T47D (cell line): Measurements from ENCODE around the gene CCDC85B.
"Not testable (repeated sequence)": the region's sequence is repeated elsewhere in the genome, so short reads cannot be mapped to it uniquely, and the experiment has no call there.

Experiments used
- DNase-seq, 2 experiments: peaks; one replicate each; pipeline versions ENCODE4 v3.0.0 to v3.0.0-alpha.2; 2011 to 2012; ENCODE audit warnings: low read depth in 1 of 2, low spot score in 1 of 2
- JUND ChIP-seq: IDR thresholded peaks from 2 replicates; pipeline ENCODE4 v1.6.1; 2012; ENCODE audit warnings: low read depth
- in situ Hi-C: cut with HindIII; loops from 2 replicates; pipeline ENCODE4 v1.10.0; 2016; ENCODE audit warnings: low sequenced_read_pairs, low pct_unique_long_range_greater_than_20kb

The CCDC85B gene

GRCh38 chr11:65891219-65892136 is 1.0 kb downstream of the CCDC85B start:
- no peak for TF ChIP-seq JUND
- in situ Hi-C loops = no loop called here
- DNase-seq = no peak

GRCh38 chr11:65892137-65892540 is 1.7 kb downstream of the CCDC85B start:
- in situ Hi-C loops, DNase-seq: not testable (repeated sequence)

- DNase-seq = no peak
- no peak for TF ChIP-seq JUND
- in situ Hi-C loops = no loop called here
Observed at GRCh38 chr11:65892661-65893317, 2.3 kb downstream of the CCDC85B start.

- in situ Hi-C loops = no loop called here
Observed at GRCh38 chr11:65894034-65894591, 3.6 kb downstream of the CCDC85B start.

GRCh38 chr11:65895482-65895981 is 5.1 kb downstream of the CCDC85B start:
- no peak for TF ChIP-seq JUND
- DNase-seq = no peak
- in situ Hi-C loops = no loop called here

More at GRCh38 chr11:65894034-65894591, 3.6 kb downstream of the CCDC85B start:
- no peak for TF ChIP-seq JUND
- no peak for DNase-seq

DNA sequence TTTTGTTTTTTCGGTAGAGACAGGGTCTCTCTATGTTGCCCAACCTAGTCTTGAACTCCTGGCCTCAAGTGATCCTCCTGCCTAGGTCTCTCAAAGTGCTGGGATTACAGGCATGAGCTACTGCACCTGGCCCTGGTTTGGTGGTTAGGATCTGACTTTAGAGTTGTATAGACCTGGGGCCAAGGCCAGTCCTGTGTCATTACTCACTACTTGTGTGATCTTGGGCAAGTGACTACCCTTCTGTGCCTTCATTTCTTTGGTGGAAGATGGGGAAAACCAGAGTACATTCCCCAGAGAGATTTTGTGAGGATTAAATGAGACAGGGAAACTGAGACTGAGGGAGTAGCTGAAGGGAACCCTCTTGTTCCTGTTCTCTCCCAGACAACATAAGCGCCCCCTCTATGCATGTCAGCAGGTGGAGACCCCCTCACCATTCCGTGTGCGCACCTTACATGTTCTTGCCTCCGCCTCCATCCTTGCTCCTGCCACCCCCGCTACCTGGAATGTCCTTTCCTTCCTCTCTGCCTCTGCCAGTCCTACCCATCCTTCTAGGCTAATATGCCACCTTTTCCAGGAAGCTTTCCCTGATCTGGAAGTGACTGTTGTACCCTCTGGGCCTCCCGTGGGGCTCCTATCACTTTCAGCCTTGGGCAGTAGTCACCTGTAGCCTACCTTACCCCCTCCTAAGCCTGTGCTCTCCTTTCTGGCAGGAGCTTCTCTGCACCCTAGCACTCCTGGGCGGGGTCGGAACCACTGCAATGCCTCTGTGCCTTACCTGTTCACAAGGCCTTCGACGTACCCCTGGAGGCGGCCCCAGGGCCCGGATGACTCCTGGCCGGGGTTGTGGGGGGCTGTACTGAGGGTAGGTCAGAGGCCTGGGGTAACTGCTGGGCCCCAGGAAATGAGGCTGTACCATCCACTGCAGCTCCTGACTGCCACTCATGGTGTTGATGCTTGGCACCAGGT is 5.8 kb downstream of the CCDC85B start:
- DNase-seq = no peak
- TF ChIP-seq JUND = no peak
- in situ Hi-C loops = no loop called here

GRCh38 chr11:65897020-65897471 is 6.6 kb downstream of the CCDC85B start:
- no peak for DNase-seq
- in situ Hi-C loops = no loop called here
- no peak for TF ChIP-seq JUND

DNA sequence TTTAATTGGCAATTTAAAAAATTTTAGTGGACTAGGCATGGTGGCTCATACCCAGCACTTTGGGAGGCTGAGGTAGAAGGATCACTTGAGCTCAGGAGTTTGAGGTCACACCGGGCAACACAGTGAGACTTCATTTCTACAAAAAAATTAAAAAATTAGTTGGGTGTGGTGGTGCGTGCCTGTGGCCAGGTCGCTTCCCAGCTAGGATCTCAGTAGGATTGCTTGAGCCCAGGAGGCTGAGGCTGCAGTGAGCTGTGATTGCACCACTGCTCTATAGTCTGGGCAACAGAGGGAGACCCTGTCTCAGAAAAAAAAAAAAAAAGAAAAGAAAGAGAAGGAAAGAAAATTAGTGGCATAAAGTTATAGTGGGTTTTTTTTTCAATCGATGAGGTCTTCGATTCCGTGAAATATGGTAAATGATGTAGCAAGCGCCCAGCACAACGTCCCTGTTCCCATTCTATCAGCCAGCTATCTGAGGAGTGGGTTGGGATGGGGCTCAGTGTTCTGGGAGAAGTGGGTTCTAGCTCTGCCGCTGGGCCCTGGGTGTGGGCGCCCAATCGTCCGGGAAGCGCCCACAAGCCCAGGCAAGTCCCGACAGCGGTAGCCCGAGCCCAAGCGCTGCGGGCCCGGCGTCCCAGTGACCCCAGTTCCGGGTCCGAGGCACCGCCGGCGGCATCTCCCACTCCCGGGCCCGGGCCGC is 8.3 kb downstream of the CCDC85B start:
- in situ Hi-C loops = no loop called here
- TF ChIP-seq JUND = no peak
- no peak for DNase-seq

GRCh38 chr11:65899356-65900124 is 9.1 kb downstream of the CCDC85B start:
- DNase-seq = no peak
- in situ Hi-C loops = no loop called here
- no peak for TF ChIP-seq JUND

DNA sequence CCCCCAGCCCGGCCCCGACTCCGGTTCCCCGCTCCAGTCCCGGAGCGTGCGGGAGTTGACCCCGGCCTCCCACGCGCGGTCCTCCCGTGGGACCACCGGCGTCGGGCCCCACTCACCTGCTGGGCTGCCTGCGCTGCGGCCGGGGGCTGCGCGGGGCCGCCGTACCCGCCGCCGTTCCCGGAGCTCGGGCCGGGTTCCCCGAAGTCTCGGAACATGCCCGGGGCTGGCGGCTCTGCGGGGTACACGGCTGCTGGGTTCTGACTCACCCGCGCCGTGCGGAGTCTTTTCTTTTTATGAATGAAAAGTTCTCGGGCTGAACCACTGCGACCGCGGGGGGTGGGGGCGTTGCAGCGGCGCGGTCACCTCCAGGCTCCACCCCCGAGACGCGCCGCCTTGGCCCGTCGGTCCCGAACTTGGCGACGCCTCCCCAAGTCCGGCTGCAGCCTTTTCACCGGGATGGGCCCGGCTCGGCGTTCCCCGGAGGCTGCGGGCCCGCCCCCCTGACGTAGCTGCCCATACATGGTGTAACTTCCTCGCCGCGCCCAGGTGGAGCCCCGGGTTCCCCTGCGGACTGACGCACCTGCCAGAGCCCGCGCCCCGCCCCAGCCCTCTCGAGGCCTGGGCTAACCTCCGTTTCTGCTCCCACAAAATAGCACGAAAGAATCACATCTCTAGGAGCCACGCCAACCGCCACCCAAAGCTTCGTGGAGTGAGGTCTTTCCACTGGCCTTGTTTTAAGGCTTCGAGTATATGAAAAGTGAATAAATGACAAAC is 9.8 kb downstream of the CCDC85B start, which contains the start of gene FOSL1:
Gene FOSL1 (minus strand): TSS at position 264 of the 774 bp plus-strand sequence. CDS start 49 bp downstream, at position 215.
- peak; percentile 97 for DNase-seq
- in situ Hi-C loops = no loop called here
- no peak for TF ChIP-seq JUND

DNA sequence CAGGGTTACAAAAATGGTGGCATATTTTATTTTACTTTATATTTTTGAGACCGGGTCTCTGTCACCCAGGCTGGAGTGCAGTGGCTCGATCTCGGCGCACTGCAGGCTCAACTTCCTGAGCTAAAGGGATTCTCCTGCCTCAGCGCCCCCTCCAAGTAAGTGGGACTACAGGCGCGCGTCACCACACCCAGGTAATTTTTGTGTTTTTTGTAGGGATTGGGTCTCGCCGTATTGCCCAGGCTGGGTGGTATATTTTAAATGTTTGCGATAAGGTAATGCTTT is 10.4 kb downstream of the CCDC85B start:
- TF ChIP-seq JUND = no peak
- no peak for DNase-seq
- in situ Hi-C loops = no loop called here
